ENCODE results near the gene TPRG1. TPM values are rescaled to one million over a fixed set of nuclear protein-coding genes. Genes with fewer than 3 reads are reported as not detected.

The TPRG1 gene
- total RNA-seq, 1 experiment from 2014 or later: 0.55 TPM

GRCh38 chr3:189258261-189258660 lies 86.5 kb downstream of the TPRG1 start (continued):
- TF ChIP-seq ZNF425 (CRISPR knock-in tag; conservative IDR thresholded peaks at IDR 0.05) (no peak), CREB1 (CRISPR knock-in tag; IDR thresholded peaks at IDR 0.05) (no peak), ETV6 (CRISPR knock-in tag; IDR thresholded peaks at IDR 0.05) (no peak), FOXP1 (CRISPR knock-in tag; IDR thresholded peaks at IDR 0.05; ENCODE audit: borderline replicate concordance) (no peak), NFATC4 (CRISPR knock-in tag; IDR thresholded peaks at IDR 0.05) (no peak), IRF2 (CRISPR knock-in tag; IDR thresholded peaks at IDR 0.05; ENCODE audit: borderline replicate concordance, low read depth) (no peak), SOX15 (CRISPR knock-in tag; IDR thresholded peaks at IDR 0.05) (no peak), ZNF416 (CRISPR knock-in tag; IDR thresholded peaks at IDR 0.05) (no peak), ZBTB43 (CRISPR knock-in tag; IDR thresholded peaks at IDR 0.05) (no peak), OVOL2 (CRISPR knock-in tag; IDR thresholded peaks at IDR 0.05; ENCODE audit: borderline replicate concordance) (no peak), SP1 (CRISPR knock-in tag; conservative IDR thresholded peaks at IDR 0.05) (no peak), NR2C2 (CRISPR knock-in tag; IDR thresholded peaks at IDR 0.05) (no peak)

GRCh38 chr3:189260556-189261493 lies 89.1 kb downstream of the TPRG1 start:
- TF ChIP-seq E2F1 (CRISPR knock-in tag; IDR thresholded peaks at IDR 0.05) (no peak), USF2 (CRISPR knock-in tag; IDR thresholded peaks at IDR 0.05) (no peak), ERG (CRISPR knock-in tag; IDR thresholded peaks at IDR 0.05) (no peak), ZNF138 (CRISPR knock-in tag; conservative IDR thresholded peaks at IDR 0.05) (no peak), STAT6 (CRISPR knock-in tag; conservative IDR thresholded peaks at IDR 0.05; ENCODE audit: low read depth) (no peak), TEAD1 (CRISPR knock-in tag; IDR thresholded peaks at IDR 0.05) (no peak), ZNF423 (CRISPR knock-in tag; IDR thresholded peaks at IDR 0.05) (no peak), FOXK1 (CRISPR knock-in tag; IDR thresholded peaks at IDR 0.05) (no peak)
- Mint-ChIP-seq H3K4me1 (no peaks in the 10 kb centered on the region), H3K27ac (no peak overlapping the region), H3K4me3 (no peak overlapping the region), H3K27me3 (ENCODE audit: low read depth) (no peaks in the 10 kb centered on the region), H3K36me3 (no peaks in the 10 kb centered on the region), H3K9me3 (no peaks in the 10 kb centered on the region)
- ChIA-PET CTCF (no interaction called here), POLR2A (interaction anchor here (0.6 kb wide), 1 partner anchor 685 kb away, joined by 3 read pairs; no protein-coding TSS in a partner anchor)
- ATAC-seq (no peak), DNase-seq (ENCODE audit: low spot score) (no peak)
